SK-N-SH (cell line): ENCODE results near the gene SPINK14. TPM values are rescaled to one million over a fixed set of nuclear protein-coding genes. Genes with fewer than 3 reads are reported as not detected.

Experiments
- CTCF ChIA-PET: fragments of 300-600, 350-600 bp; formaldehyde crosslinking; extraction: SDS; loops from one replicate; lab custom pipeline; 2021; lab: Yijun Ruan, JAX
- POLR2A ChIA-PET: fragments of 350-600 bp; sonication (Branson Sonifier 250); formaldehyde crosslinking; extraction: SDS; loops from one replicate; lab custom pipeline; 2020; ENCODE audit warnings: antibody characterized with exemption, inconsistent platforms; lab: Yijun Ruan, JAX
- DNase-seq: peaks from one replicate; pipeline ENCODE4 v3.0.0; 2012
- H2AFZ ChIP-seq: fragments of 200-600 bp; sonication (generic); 2 replicates; pipeline ENCODE4 v1.8.1; 2016; ENCODE audit warnings: antibody characterized with exemption, mild to moderate bottlenecking, low read depth
- H3F3A ChIP-seq: fragments of 200-600 bp; sonication (generic); replicated peaks from 2 replicates; pipeline ENCODE3; 2016; ENCODE audit warnings: antibody characterized with exemption, mild to moderate bottlenecking; ENCODE audit not compliant: insufficient read depth
- H3K27ac ChIP-seq, 2 experiments: fragments of 200-500 bp in 1 of 2; fragments of 200-600 bp in 1 of 2; sonication (Bioruptor generic) in 1 of 2; sonication (generic), shearing (Covaris generic) in 1 of 2; 2 replicates each; pipeline versions ENCODE4 v1.5.1 to v1.6.1; 2014 to 2016; ENCODE audit warnings: low read depth in 2 of 2, inconsistent platforms in 1 of 2, low read length in 1 of 2, mild to moderate bottlenecking in 1 of 2, mixed read lengths in 1 of 2
- H3K27me3 ChIP-seq: fragments of 200-600 bp; sonication (generic), shearing (Covaris generic); 2 replicates; pipeline ENCODE4 v1.6.1; 2016; ENCODE audit warnings: mixed run types; ENCODE audit not compliant: insufficient read depth
- H3K36me3 ChIP-seq, 2 experiments: fragments of 200-500 bp in 1 of 2; fragments of 200-600 bp in 1 of 2; sonication (Bioruptor generic) in 1 of 2; sonication (generic) in 1 of 2; replicated peaks in 1 of 2; 2 replicates each; pipeline versions ENCODE3 to v1.5.1; 2014 to 2016; ENCODE audit warnings: low read length in 1 of 2, mild to moderate bottlenecking in 1 of 2; ENCODE audit not compliant: insufficient read depth in 2 of 2, control insufficient read depth in 1 of 2
- H3K4me1 ChIP-seq, 2 experiments: fragments of 200-500 bp in 1 of 2; fragments of 200-600 bp in 1 of 2; sonication (Bioruptor generic) in 1 of 2; sonication (generic), shearing (Covaris generic) in 1 of 2; 2 replicates each; pipeline versions ENCODE4 v1.5.1 to v1.6.1; 2014 to 2016; ENCODE audit warnings: low read depth in 1 of 2, low read length in 1 of 2, mixed run types in 1 of 2; ENCODE audit not compliant: insufficient read depth in 2 of 2, control insufficient read depth in 1 of 2
- H3K4me2 ChIP-seq: fragments of 200-600 bp; sonication (generic), shearing (Covaris generic); 2 replicates; pipeline ENCODE4 v1.6.1; 2017; ENCODE audit warnings: mixed run types
- H3K4me3 ChIP-seq, 2 experiments: fragments of 200-500 bp in 1 of 2; fragments of 200-600 bp in 1 of 2; sonication (Bioruptor generic) in 1 of 2; sonication (generic), shearing (Covaris generic) in 1 of 2; 2 replicates each; pipeline versions ENCODE4 v1.5.1 to v1.8.1; 2014 to 2016; ENCODE audit warnings: low read depth in 2 of 2, inconsistent platforms in 1 of 2, low read length in 1 of 2, mild to moderate bottlenecking in 1 of 2, mixed read lengths in 1 of 2, moderate library complexity in 1 of 2
- H3K79me2 ChIP-seq: fragments of 200-600 bp; sonication (generic); 2 replicates; pipeline ENCODE4 v1.8.1; 2017; ENCODE audit warnings: mild to moderate bottlenecking; ENCODE audit not compliant: insufficient read depth
- H3K9ac ChIP-seq: fragments of 200-600 bp; sonication (generic); 2 replicates; pipeline ENCODE4 v1.6.1; 2017; ENCODE audit warnings: mixed run types
- H3K9me2 ChIP-seq: fragments of 200-600 bp; sonication (generic); 2 replicates; pipeline ENCODE4 v1.6.1; 2017; ENCODE audit warnings: mixed run types
- H3K9me3 ChIP-seq: fragments of 200-600 bp; sonication (generic); 2 replicates; pipeline ENCODE4 v1.6.1; 2017; ENCODE audit warnings: mixed run types, mild to moderate bottlenecking, moderate library complexity
- H4K20me1 ChIP-seq: fragments of 200-600 bp; sonication (generic); 2 replicates; pipeline ENCODE4 v1.6.1; 2017; ENCODE audit warnings: mild to moderate bottlenecking, mixed run types; ENCODE audit not compliant: insufficient read depth
- CHD2 ChIP-seq: fragments of 150-350 bp; IDR thresholded peaks from 2 replicates; pipeline ENCODE4 v1.6.1; 2018; ENCODE audit warnings: low read length; ENCODE audit not compliant: partially characterized antibody
- EZH2phosphoT487 ChIP-seq: fragments of 200-600 bp; sonication (generic); IDR thresholded peaks from 2 replicates; pipeline ENCODE4 v1.6.1; 2017; ENCODE audit warnings: low read depth, mixed run types, mild to moderate bottlenecking, antibody characterized with exemption, moderate library complexity, borderline replicate concordance
- FOXM1 ChIP-seq: IDR thresholded peaks from 2 replicates; pipeline ENCODE4 v1.4.0; 2012; ENCODE audit warnings: low read depth, mild to moderate bottlenecking
- MAX ChIP-seq: IDR thresholded peaks from 2 replicates; pipeline ENCODE4 v1.4.0; 2012; ENCODE audit warnings: low read depth
- MEF2A ChIP-seq: IDR thresholded peaks from 2 replicates; pipeline ENCODE4 v1.4.0; 2012; ENCODE audit warnings: low read depth, borderline replicate concordance
- MXI1 ChIP-seq: IDR thresholded peaks from 2 replicates; pipeline ENCODE4 v1.6.1; 2012; ENCODE audit warnings: mild to moderate bottlenecking, low read depth, low read length, improper control_type of control experiment
- NFIC ChIP-seq: IDR thresholded peaks from 2 replicates; pipeline ENCODE4 v1.4.0; 2012; ENCODE audit warnings: borderline replicate concordance
- NRF1 ChIP-seq: IDR thresholded peaks from 2 replicates; pipeline ENCODE4 v1.6.1; 2012; ENCODE audit warnings: low read depth, mild to moderate bottlenecking, low read length
- RAD21 ChIP-seq: IDR thresholded peaks from 2 replicates; pipeline ENCODE4 v1.6.1; 2012; ENCODE audit warnings: mild to moderate bottlenecking, low read length
- RCOR1 ChIP-seq: fragments of 150-350 bp; IDR thresholded peaks from 2 replicates; pipeline ENCODE4 v1.6.1; 2017; ENCODE audit warnings: antibody characterized with exemption, low read length
- REST ChIP-seq: IDR thresholded peaks from 2 replicates; pipeline ENCODE4 v1.6.1; 2012; ENCODE audit warnings: mild to moderate bottlenecking, low read depth, low read length, moderate library complexity
- RFX5 ChIP-seq: IDR thresholded peaks from 2 replicates; pipeline ENCODE4 v1.6.1; 2012; ENCODE audit warnings: mild to moderate bottlenecking, improper control_type of control experiment, low read length
- RXRA ChIP-seq: IDR thresholded peaks from 2 replicates; pipeline ENCODE4 v1.4.0; 2012; ENCODE audit warnings: low read depth, mild to moderate bottlenecking, borderline replicate concordance
- SIN3A ChIP-seq: IDR thresholded peaks from 2 replicates; pipeline ENCODE4 v1.6.1; 2012; ENCODE audit warnings: low read depth, mild to moderate bottlenecking, low read length, moderate library complexity, borderline replicate concordance
- TAF1 ChIP-seq: IDR thresholded peaks from 2 replicates; pipeline ENCODE4 v1.6.1; 2012; ENCODE audit warnings: low read depth, mild to moderate bottlenecking, low read length, moderate library complexity, borderline replicate concordance
- TCF12 ChIP-seq: IDR thresholded peaks from 2 replicates; pipeline ENCODE4 v1.4.0; 2012
- TEAD4 ChIP-seq: IDR thresholded peaks from 2 replicates; pipeline ENCODE4 v1.4.0; 2012; ENCODE audit warnings: mild to moderate bottlenecking, borderline replicate concordance; ENCODE audit not compliant: insufficient read depth
- USF1 ChIP-seq: IDR thresholded peaks from 2 replicates; pipeline ENCODE4 v1.4.0; 2012; ENCODE audit warnings: low read depth, borderline replicate concordance
- WGBS: methylation state at CpG from one replicate; pipeline ENCODE4 v1.1.6; 2017; ENCODE audit warnings: low lambda C conversion rate; 5-methylcytosine and 5-hydroxymethylcytosine counted together
- polyA plus RNA-seq, 3 experiments: library from polyadenylated mRNA; depleted of rRNA; stranded (reverse); fragments of >200 nt; gene quantifications; 2 replicates each; pipeline ENCODE4 v1.2.3, GENCODE V29; 2012
- TF ChIP-seq, protein P1 (sequence below): fragments of 150-350 bp; IDR thresholded peaks from 2 replicates; pipeline ENCODE4 v1.6.1; 2016; ENCODE audit warnings: mild to moderate bottlenecking, low read depth, low read length

SPINK14 gene
- polyA plus RNA-seq, 1 of the 3 experiments (the other 2 are of a cell fraction): not detected

- H2AFZ ChIP-seq: no peak overlapping the region
- no peak overlapping the region for H3K4me2 ChIP-seq
- no peak overlapping the region for H3K9ac ChIP-seq
- 29% methylated on average over 4 of the region's 4 CpGs for WGBS
- no peaks in the 10 kb centered on the region for H3K4me1 ChIP-seq
- CTCF ChIA-PET: interaction anchor here (1.0 kb wide), 1 partner anchor 32 kb away, joined by 3 read pairs; no protein-coding TSS in a partner anchor
- H4K20me1 ChIP-seq: no peaks in the 10 kb centered on the region
- no peaks in the 10 kb centered on the region for H3K9me3 ChIP-seq
- no peak overlapping the region for H3K27ac ChIP-seq
- no peaks in the 10 kb centered on the region for H3K79me2 ChIP-seq
- no peaks in the 10 kb centered on the region for H3F3A ChIP-seq
- no peaks in the 10 kb centered on the region for H3K9me2 ChIP-seq
- no peak for DNase-seq
- H3K36me3 ChIP-seq: no peaks in the 10 kb centered on the region
- H3K27me3 ChIP-seq: no peaks in the 10 kb centered on the region
- TF ChIP-seq EZH2phosphoT487 (no peak), RAD21 (no peak), NRF1 (no peak), NFIC (no peak), TAF1 (no peak), MAX (no peak), USF1 (no peak), REST (no peak), CHD2 (no peak), RXRA (no peak), RFX5 (no peak), MEF2A (no peak), TCF12 (no peak), FOXM1 (no peak), MXI1 (no peak), RCOR1 (no peak), SIN3A (no peak), TEAD4 (no peak)
- TF ChIP-seq, protein P1, sequence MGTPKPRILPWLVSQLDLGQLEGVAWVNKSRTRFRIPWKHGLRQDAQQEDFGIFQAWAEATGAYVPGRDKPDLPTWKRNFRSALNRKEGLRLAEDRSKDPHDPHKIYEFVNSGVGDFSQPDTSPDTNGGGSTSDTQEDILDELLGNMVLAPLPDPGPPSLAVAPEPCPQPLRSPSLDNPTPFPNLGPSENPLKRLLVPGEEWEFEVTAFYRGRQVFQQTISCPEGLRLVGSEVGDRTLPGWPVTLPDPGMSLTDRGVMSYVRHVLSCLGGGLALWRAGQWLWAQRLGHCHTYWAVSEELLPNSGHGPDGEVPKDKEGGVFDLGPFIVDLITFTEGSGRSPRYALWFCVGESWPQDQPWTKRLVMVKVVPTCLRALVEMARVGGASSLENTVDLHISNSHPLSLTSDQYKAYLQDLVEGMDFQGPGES: no peak
- H3K4me3 ChIP-seq: no peak overlapping the region
- POLR2A ChIA-PET: no interaction called here
Measured at GRCh38 chr5:148147415-148147814, 20.9 kb upstream of the SPINK14 start.
